ENCODE data around the gene CALN1.

GRCh38 chr7:72112992-72113391 is 299.1 kb downstream of the CALN1 start:
- TF ChIP-seq, protein P1, sequence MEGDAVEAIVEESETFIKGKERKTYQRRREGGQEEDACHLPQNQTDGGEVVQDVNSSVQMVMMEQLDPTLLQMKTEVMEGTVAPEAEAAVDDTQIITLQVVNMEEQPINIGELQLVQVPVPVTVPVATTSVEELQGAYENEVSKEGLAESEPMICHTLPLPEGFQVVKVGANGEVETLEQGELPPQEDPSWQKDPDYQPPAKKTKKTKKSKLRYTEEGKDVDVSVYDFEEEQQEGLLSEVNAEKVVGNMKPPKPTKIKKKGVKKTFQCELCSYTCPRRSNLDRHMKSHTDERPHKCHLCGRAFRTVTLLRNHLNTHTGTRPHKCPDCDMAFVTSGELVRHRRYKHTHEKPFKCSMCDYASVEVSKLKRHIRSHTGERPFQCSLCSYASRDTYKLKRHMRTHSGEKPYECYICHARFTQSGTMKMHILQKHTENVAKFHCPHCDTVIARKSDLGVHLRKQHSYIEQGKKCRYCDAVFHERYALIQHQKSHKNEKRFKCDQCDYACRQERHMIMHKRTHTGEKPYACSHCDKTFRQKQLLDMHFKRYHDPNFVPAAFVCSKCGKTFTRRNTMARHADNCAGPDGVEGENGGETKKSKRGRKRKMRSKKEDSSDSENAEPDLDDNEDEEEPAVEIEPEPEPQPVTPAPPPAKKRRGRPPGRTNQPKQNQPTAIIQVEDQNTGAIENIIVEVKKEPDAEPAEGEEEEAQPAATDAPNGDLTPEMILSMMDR (IDR thresholded peaks at IDR 0.05; ENCODE audit: poor library complexity): no peak
- TF ChIP-seq EZH2phosphoT487 (IDR thresholded peaks at IDR 0.05; ENCODE audit: low read depth, severe bottlenecking, unreplicated experiment): no peak
- no peak for TF ChIP-seq EZH2 (IDR thresholded peaks at IDR 0.05; ENCODE audit: borderline replicate concordance)
